H1 (cell line): ENCODE data around the gene THRB. TPM values are rescaled to one million over a fixed set of nuclear protein-coding genes. Genes with fewer than 3 reads are reported as not detected.

Source experiments
- CTCF ChIA-PET: fragments of 300-600 bp; sonication (Branson Sonifier 250); formaldehyde crosslinking; loops from one replicate; lab custom pipeline; 2021; ENCODE audit not compliant: partially characterized antibody; lab: Charles Lee
- POLR2A ChIA-PET: fragments of 300-600 bp; sonication (Branson Sonifier 250); formaldehyde crosslinking; loops from one replicate; lab custom pipeline; 2021; ENCODE audit warnings: inconsistent platforms; ENCODE audit not compliant: partially characterized antibody; lab: Charles Lee
- DNase-seq, 2 experiments: peaks; one replicate each; pipeline versions ENCODE4 v3.0.0 to v3.0.0-alpha.2; 2010 to 2022; ENCODE audit warnings: low spot score in 2 of 2, low read depth in 1 of 2, mixed read lengths in 1 of 2
- FAIRE-seq: peaks from 2 replicates; lab custom pipeline; 2011; peaks lifted over from hg19 to GRCh38; lab: Jason Lieb, UNC
- H2AFZ ChIP-seq: 2 replicates; pipeline ENCODE4 v1.8.1; 2012; ENCODE audit warnings: low read length, inconsistent platforms
- H2AK5ac ChIP-seq: 2 replicates; pipeline ENCODE4 v1.6.1; 2013; ENCODE audit warnings: low read depth, low read length
- H2BK120ac ChIP-seq: replicated peaks from 2 replicates; pipeline ENCODE3; 2013; ENCODE audit warnings: low read depth, low read length, inconsistent platforms
- H2BK12ac ChIP-seq: 2 replicates; pipeline ENCODE4 v1.6.1; 2013; ENCODE audit warnings: low read depth, low read length
- H2BK15ac ChIP-seq: 2 replicates; pipeline ENCODE4 v1.6.1; 2013; ENCODE audit warnings: low read length
- H2BK20ac ChIP-seq: 2 replicates; pipeline ENCODE4 v1.6.1; 2013; ENCODE audit warnings: low read length
- H2BK5ac ChIP-seq: 2 replicates; pipeline ENCODE4 v1.6.1; 2013; ENCODE audit warnings: low read depth, low read length
- H3K14ac ChIP-seq: 2 replicates; pipeline ENCODE4 v1.6.1; 2013; ENCODE audit warnings: inconsistent platforms; ENCODE audit not compliant: insufficient read length
- H3K18ac ChIP-seq: 2 replicates; pipeline ENCODE4 v1.6.1; 2013; ENCODE audit warnings: low read length; ENCODE audit errors: extremely low read depth
- H3K23ac ChIP-seq: 2 replicates; pipeline ENCODE4 v1.6.1; 2013; ENCODE audit warnings: inconsistent platforms; ENCODE audit not compliant: insufficient read length
- H3K23me2 ChIP-seq: 2 replicates; pipeline ENCODE4 v1.6.1; 2013; ENCODE audit warnings: low read depth, low read length
- H3K27ac ChIP-seq: 2 replicates; pipeline ENCODE4 v1.6.1; 2011; ENCODE audit warnings: low read depth, low read length, inconsistent platforms
- H3K27me3 ChIP-seq, 4 experiments: replicated peaks in 1 of 4; 1 replicate in 1 of 4; 2 replicates in 3 of 4; pipeline versions ENCODE4 v1.6.1 to v1.8.1; 2011 to 2013; ENCODE audit warnings: low read length in 3 of 4, mild to moderate bottlenecking in 3 of 4, inconsistent platforms in 2 of 4, mixed read lengths in 2 of 4, moderate library complexity in 1 of 4; ENCODE audit not compliant: control insufficient read depth in 3 of 4, insufficient read depth in 3 of 4; ENCODE audit errors: extremely low read depth in 1 of 4
- H3K36me3 ChIP-seq, 4 experiments: 2 replicates each; pipeline versions ENCODE4 v1.6.1 to v1.8.1; 2011 to 2013; ENCODE audit warnings: mild to moderate bottlenecking in 4 of 4, low read length in 3 of 4, moderate library complexity in 2 of 4, control low read depth in 1 of 4, inconsistent platforms in 1 of 4; ENCODE audit not compliant: insufficient read depth in 4 of 4, control insufficient read depth in 2 of 4
- H3K4ac ChIP-seq: replicated peaks from 2 replicates; pipeline ENCODE3; 2013; ENCODE audit warnings: low read length, low read depth, mixed read lengths, inconsistent platforms; ENCODE audit not compliant: insufficient read length
- H3K4me1 ChIP-seq, 4 experiments: replicated peaks in 1 of 4; 1 replicate in 1 of 4; 2 replicates in 3 of 4; pipeline versions ENCODE4 v1.6.1 to v1.8.1; 2011 to 2013; ENCODE audit warnings: low read length in 3 of 4, inconsistent platforms in 2 of 4, mixed read lengths in 1 of 4; ENCODE audit not compliant: insufficient read depth in 4 of 4, control insufficient read depth in 3 of 4
- H3K4me2 ChIP-seq, 2 experiments: 2 replicates each; pipeline versions ENCODE4 v1.6.1 to v1.8.1; 2011 to 2013; ENCODE audit warnings: low read depth in 2 of 2, low read length in 2 of 2, control low read depth in 1 of 2, inconsistent platforms in 1 of 2, mild to moderate bottlenecking in 1 of 2; ENCODE audit not compliant: insufficient read depth in 1 of 2
- H3K4me3 ChIP-seq, 4 experiments: fragments of 200-600, 300-600 bp in 1 of 4; sonication (generic), shearing (Covaris generic), sonication (Bioruptor Twin) in 1 of 4; 2 replicates each; pipeline versions ENCODE4 v1.5.1 to v1.8.1; 2011 to 2016; ENCODE audit warnings: low read length in 4 of 4, low read depth in 3 of 4, control low read depth in 2 of 4, inconsistent platforms in 2 of 4, mild to moderate bottlenecking in 2 of 4, mixed read lengths in 1 of 4, moderate library complexity in 1 of 4; ENCODE audit not compliant: insufficient read depth in 2 of 4; ENCODE audit errors: extremely low read depth in 1 of 4
- H3K56ac ChIP-seq: replicated peaks from 2 replicates; pipeline ENCODE3; 2013; ENCODE audit warnings: low read depth, mild to moderate bottlenecking, mixed read lengths, low read length, inconsistent platforms; ENCODE audit not compliant: insufficient read length
- H3K79me1 ChIP-seq: 2 replicates; pipeline ENCODE4 v1.6.1; 2013; ENCODE audit warnings: low read depth, low read length, control low read depth
- H3K79me2 ChIP-seq, 2 experiments: 2 replicates each; pipeline versions ENCODE4 v1.6.1 to v1.8.1; 2012 to 2013; ENCODE audit warnings: low read length in 2 of 2, mild to moderate bottlenecking in 2 of 2, inconsistent platforms in 1 of 2; ENCODE audit not compliant: insufficient read depth in 2 of 2, control insufficient read depth in 1 of 2
- H3K9ac ChIP-seq, 4 experiments: replicated peaks in 1 of 4; 1 replicate in 1 of 4; 2 replicates in 3 of 4; pipeline versions ENCODE4 v1.6.1 to v1.8.1; 2011 to 2013; ENCODE audit warnings: low read depth in 3 of 4, low read length in 3 of 4, control low read depth in 2 of 4, mild to moderate bottlenecking in 2 of 4, moderate library complexity in 2 of 4, inconsistent platforms in 1 of 4; ENCODE audit errors: extremely low read depth in 1 of 4
- H3K9me3 ChIP-seq, 2 experiments: 2 replicates each; pipeline versions ENCODE4 v1.6.1 to v1.8.1; 2012 to 2013; ENCODE audit warnings: mild to moderate bottlenecking in 2 of 2, moderate library complexity in 2 of 2, control low read depth in 1 of 2, inconsistent platforms in 1 of 2, low read depth in 1 of 2, low read length in 1 of 2, mixed read lengths in 1 of 2; ENCODE audit not compliant: insufficient read depth in 2 of 2
- H4K20me1 ChIP-seq, 2 experiments: replicated peaks in 1 of 2; 2 replicates each; pipeline versions ENCODE3 to v1.8.1; 2011 to 2013; ENCODE audit warnings: inconsistent platforms in 2 of 2, low read length in 2 of 2, mild to moderate bottlenecking in 1 of 2; ENCODE audit not compliant: insufficient read depth in 2 of 2, control insufficient read depth in 1 of 2
- H4K5ac ChIP-seq: 2 replicates; pipeline ENCODE4 v1.6.1; 2013; ENCODE audit warnings: low read length, low read depth, mixed read lengths, inconsistent platforms; ENCODE audit not compliant: insufficient read length
- H4K8ac ChIP-seq: 2 replicates; pipeline ENCODE4 v1.8.0; 2013; ENCODE audit warnings: mild to moderate bottlenecking, moderate library complexity, low read length, inconsistent platforms; ENCODE audit not compliant: insufficient read depth; ENCODE audit errors: extremely low read depth
- H4K91ac ChIP-seq: replicated peaks from 2 replicates; pipeline ENCODE3; 2013; ENCODE audit warnings: low read length, mixed read lengths, inconsistent platforms; ENCODE audit not compliant: insufficient read length
- CHD2 ChIP-seq: IDR thresholded peaks from 2 replicates; pipeline ENCODE4 v1.6.1; 2012; ENCODE audit warnings: low read length, improper control_type of control experiment
- FOSL1 ChIP-seq: IDR thresholded peaks from 2 replicates; pipeline ENCODE4 v1.6.1; 2011; ENCODE audit warnings: mild to moderate bottlenecking, low read depth, low read length, moderate library complexity; ENCODE audit not compliant: insufficient read depth
- NRF1 ChIP-seq: IDR thresholded peaks from 2 replicates; pipeline ENCODE4 v1.6.1; 2011; ENCODE audit warnings: mild to moderate bottlenecking, low read depth, low read length, improper control_type of control experiment
- POLR2A ChIP-seq, 2 experiments: IDR thresholded peaks; 1 replicate in 1 of 2; 2 replicates in 1 of 2; pipeline ENCODE4 v1.6.1; 2011; ENCODE audit warnings: low read depth in 2 of 2, low read length in 2 of 2, mild to moderate bottlenecking in 2 of 2; ENCODE audit errors: control extremely low read depth in 1 of 2
- POLR2AphosphoS5 ChIP-seq: IDR thresholded peaks from 2 replicates; pipeline ENCODE4 v1.6.1; 2011; ENCODE audit warnings: low read depth, low read length
- TAF1 ChIP-seq: IDR thresholded peaks from 2 replicates; pipeline ENCODE4 v1.6.1; 2011; ENCODE audit warnings: mild to moderate bottlenecking, low read depth, low read length
- WGBS, 2 experiments: shearing (Covaris generic) in 1 of 2; methylation state at CpG; one replicate each; pipeline versions ENCODE4 v1.1.6 to v1.1.7; 2013 to 2015; ENCODE audit warnings: low lambda C conversion rate in 2 of 2, mixed read lengths in 2 of 2, inconsistent platforms in 1 of 2, low coverage in 1 of 2, missing lambda C conversion rate in 1 of 2; ENCODE audit not compliant: insufficient replicate concordance in 2 of 2, insufficient coverage in 1 of 2, insufficient read length in 1 of 2; ENCODE audit errors: extremely low coverage in 1 of 2, missing lambda C conversion rate in 1 of 2; 5-methylcytosine and 5-hydroxymethylcytosine counted together
- polyA plus RNA-seq, 7 experiments: library from polyadenylated mRNA; depleted of rRNA in 3 of 7; stranded (reverse) in 5 of 7; unstranded in 2 of 7; fragments of >200 nt in 5 of 7; fragments of 200-250 nt in 2 of 7; gene quantifications; 1 replicate in 5 of 7; 2 replicates in 1 of 7; 4 replicates in 1 of 7; pipeline versions ENCODE4 v1.2.1 to v1.2.3, GENCODE V29; 2011 to 2013; ENCODE audit warnings: missing spikeins in 2 of 7, mixed read lengths in 2 of 7
- total RNA-seq: library from RNA; stranded (reverse); fragmentation: NEBNext Ultra II Directional; extraction: Animal tissue kit (Norgen Biotek cat#: 25700); gene quantifications from 2 replicates; pipeline ENCODE4 v1.2.1, GENCODE V29; 2021
- TF ChIP-seq, protein P1 (sequence below): IDR thresholded peaks from 2 replicates; pipeline ENCODE4 v1.6.1; 2011; ENCODE audit warnings: low read length, improper control_type of control experiment
- TF ChIP-seq, protein P2 (sequence below): IDR thresholded peaks from 2 replicates; pipeline ENCODE4 v1.6.1; 2012; ENCODE audit warnings: inconsistent platforms

THRB gene
- total and polyA plus RNA-seq, 2 of the 8 experiments (the other 6 are each of a cell fraction or from before 2014, with no cell fraction given): 0.98 to 3.9 TPM

DNA sequence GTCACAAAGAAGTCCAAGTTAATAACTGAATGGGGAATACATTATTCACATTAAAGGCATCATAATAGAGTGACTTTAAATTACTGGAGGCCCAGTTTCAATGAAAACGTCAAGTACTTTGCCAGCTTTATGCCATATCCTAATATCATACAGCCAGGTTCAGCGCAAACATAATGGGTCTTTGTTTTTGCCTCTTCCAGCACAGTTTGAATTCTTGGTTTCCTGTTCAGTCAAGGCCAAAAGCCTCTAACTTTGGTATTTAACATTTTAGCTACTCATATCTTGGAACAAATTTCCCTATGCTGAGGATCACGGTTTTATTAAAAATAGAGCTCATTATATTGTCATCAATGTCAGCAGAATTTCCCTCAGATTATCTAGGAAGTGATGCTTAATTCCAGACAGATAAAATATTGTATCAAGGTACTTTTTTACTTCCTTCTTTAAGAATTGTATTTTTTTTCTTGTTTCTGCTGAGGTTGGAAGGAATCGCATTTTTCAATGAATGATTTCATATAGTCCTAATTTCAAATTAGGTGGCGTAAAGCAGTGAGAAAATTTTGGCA lies 269.2 kb downstream of the THRB start:
- no peak overlapping the region for H2BK5ac ChIP-seq
- H4K20me1 ChIP-seq: no peaks in the 10 kb centered on the region
- H3K4me1 ChIP-seq: peaks cover 0 to 7% (median 3%) of the 10 kb centered on the region in 4 experiments; a peak in 3 of 7 replicates
- POLR2A ChIA-PET: no interaction called here
- H3K4me2 ChIP-seq: no peak overlapping the region
- H3K56ac ChIP-seq: no peak overlapping the region
- TF ChIP-seq POLR2AphosphoS5: no peak
- TF ChIP-seq POLR2A (IDR thresholded peaks at IDR 0.05; ENCODE audit: control extremely low read depth in 1 of 2, low read depth in 2 of 2, low read length in 2 of 2): no peak
- no peak for TF ChIP-seq CHD2
- TF ChIP-seq TAF1: no peak
- TF ChIP-seq, protein P1, sequence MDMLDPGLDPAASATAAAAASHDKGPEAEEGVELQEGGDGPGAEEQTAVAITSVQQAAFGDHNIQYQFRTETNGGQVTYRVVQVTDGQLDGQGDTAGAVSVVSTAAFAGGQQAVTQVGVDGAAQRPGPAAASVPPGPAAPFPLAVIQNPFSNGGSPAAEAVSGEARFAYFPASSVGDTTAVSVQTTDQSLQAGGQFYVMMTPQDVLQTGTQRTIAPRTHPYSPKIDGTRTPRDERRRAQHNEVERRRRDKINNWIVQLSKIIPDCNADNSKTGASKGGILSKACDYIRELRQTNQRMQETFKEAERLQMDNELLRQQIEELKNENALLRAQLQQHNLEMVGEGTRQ: no peak
- TF ChIP-seq NRF1: no peak
- TF ChIP-seq, protein P2, sequence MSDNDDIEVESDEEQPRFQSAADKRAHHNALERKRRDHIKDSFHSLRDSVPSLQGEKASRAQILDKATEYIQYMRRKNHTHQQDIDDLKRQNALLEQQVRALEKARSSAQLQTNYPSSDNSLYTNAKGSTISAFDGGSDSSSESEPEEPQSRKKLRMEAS: no peak
- TF ChIP-seq FOSL1: no peak
- TF ChIP-seq, all 59 proteins: peak for 0
- Histone ChIP-seq H2AFZ (no peak overlapping the region), H3K36me3 (no peaks in the 10 kb centered on the region), H4K8ac (no peak overlapping the region), H4K91ac (no peak overlapping the region), H3K4ac (no peak overlapping the region), H2BK12ac (no peak overlapping the region), H3K9ac (no peak overlapping the region), H3K23ac (no peak overlapping the region), H3K18ac (no peak overlapping the region), H3K27me3 (no peaks in the 10 kb centered on the region), H2AK5ac (no peak overlapping the region), H3K4me3 (no peak overlapping the region), H3K23me2 (no peaks in the 10 kb centered on the region), H3K79me1 (no peaks in the 10 kb centered on the region), H3K27ac (no peak overlapping the region), H2BK120ac (no peak overlapping the region), H2BK20ac (no peak overlapping the region), H3K14ac (no peak overlapping the region), H3K9me3 (no peaks in the 10 kb centered on the region), H4K5ac (no peak overlapping the region), H3K79me2 (no peaks in the 10 kb centered on the region), H2BK15ac (no peak overlapping the region)
- 74% methylated on average over 5 of the region's 5 CpGs; no CpG with 5 or more reads in 1 of the 2 experiments for WGBS, 2 experiments
- CTCF ChIA-PET: interaction anchor here (1.1 to 3.9 kb wide), 6 partner anchors 11 to 456 kb away, joined by 3 to 25 read pairs (median 10); no protein-coding TSS in a partner anchor
- FAIRE-seq: no peak
- no peak for DNase-seq
